Cardiac fibroblast (primary cell): ENCODE results near the gene SCNN1A.
A peak's percentile ranks its signal among the peaks of the same experiment; 100 is the strongest.

ENCODE experiments used
- DNase-seq, 2 donors: peaks; one replicate each; pipeline versions ENCODE4 v3.0.0 to v3.0.0-alpha.2; 2010; ENCODE audit warnings: low read depth in 2 of 2
- H3K4me3 ChIP-seq, 2 donors: replicated peaks in 1 of 2; 1 replicate in 1 of 2; 2 replicates in 1 of 2; pipeline ENCODE4 v1.5.1; 2011; ENCODE audit warnings: low read depth in 2 of 2, low read length in 2 of 2, mild to moderate bottlenecking in 2 of 2, moderate library complexity in 1 of 2
- TF ChIP-seq, protein P1 (sequence below): IDR thresholded peaks from one replicate; pipeline ENCODE4 v1.5.1; 2011; ENCODE audit warnings: low read depth, mild to moderate bottlenecking, low read length, inconsistent platforms

SCNN1A gene

GRCh38 chr12:6374028-6374785 lies 1.2 kb downstream of the SCNN1A start:
- no peak for DNase-seq
- no peak overlapping the region for H3K4me3 ChIP-seq
- TF ChIP-seq, protein P1, sequence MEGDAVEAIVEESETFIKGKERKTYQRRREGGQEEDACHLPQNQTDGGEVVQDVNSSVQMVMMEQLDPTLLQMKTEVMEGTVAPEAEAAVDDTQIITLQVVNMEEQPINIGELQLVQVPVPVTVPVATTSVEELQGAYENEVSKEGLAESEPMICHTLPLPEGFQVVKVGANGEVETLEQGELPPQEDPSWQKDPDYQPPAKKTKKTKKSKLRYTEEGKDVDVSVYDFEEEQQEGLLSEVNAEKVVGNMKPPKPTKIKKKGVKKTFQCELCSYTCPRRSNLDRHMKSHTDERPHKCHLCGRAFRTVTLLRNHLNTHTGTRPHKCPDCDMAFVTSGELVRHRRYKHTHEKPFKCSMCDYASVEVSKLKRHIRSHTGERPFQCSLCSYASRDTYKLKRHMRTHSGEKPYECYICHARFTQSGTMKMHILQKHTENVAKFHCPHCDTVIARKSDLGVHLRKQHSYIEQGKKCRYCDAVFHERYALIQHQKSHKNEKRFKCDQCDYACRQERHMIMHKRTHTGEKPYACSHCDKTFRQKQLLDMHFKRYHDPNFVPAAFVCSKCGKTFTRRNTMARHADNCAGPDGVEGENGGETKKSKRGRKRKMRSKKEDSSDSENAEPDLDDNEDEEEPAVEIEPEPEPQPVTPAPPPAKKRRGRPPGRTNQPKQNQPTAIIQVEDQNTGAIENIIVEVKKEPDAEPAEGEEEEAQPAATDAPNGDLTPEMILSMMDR, result no peak

DNA sequence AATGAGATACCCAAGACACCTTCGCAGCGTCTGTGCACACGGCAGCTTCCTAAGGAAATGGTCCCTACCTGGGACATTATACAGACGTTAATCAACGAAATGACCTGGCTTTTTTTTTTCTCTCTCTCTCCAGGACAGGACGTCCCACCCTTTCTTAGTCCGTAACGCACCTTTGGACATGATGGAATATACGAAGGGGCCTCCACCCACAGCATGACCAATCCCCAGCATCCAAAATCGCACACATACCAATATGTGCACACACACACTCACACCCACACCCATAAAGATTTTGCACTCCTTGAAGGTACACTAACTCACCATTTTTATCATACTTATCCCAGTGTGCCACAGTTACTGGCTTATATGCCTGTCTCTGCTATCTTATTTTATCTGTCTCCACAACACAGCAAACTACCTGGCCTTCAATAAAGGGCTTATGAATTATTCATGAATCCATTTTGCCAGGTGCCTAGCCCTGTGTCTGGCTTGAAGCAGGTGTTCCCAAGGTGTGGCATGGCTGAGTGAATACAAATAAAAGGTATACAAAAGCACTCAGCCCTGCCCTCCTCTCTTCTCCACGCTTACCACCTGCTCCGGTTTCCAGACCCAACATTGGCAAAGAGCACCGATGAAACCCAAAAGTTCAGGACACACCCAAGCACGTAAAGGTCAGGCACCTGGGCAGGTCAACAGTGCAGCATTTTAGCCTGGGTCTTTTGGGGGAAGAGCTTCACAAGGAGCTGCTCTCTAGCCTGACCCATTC lies 2.2 kb downstream of the SCNN1A start:
- TF ChIP-seq, protein P1, result no peak
- no peak overlapping the region for H3K4me3 ChIP-seq
- DNase-seq, result no peak

DNA sequence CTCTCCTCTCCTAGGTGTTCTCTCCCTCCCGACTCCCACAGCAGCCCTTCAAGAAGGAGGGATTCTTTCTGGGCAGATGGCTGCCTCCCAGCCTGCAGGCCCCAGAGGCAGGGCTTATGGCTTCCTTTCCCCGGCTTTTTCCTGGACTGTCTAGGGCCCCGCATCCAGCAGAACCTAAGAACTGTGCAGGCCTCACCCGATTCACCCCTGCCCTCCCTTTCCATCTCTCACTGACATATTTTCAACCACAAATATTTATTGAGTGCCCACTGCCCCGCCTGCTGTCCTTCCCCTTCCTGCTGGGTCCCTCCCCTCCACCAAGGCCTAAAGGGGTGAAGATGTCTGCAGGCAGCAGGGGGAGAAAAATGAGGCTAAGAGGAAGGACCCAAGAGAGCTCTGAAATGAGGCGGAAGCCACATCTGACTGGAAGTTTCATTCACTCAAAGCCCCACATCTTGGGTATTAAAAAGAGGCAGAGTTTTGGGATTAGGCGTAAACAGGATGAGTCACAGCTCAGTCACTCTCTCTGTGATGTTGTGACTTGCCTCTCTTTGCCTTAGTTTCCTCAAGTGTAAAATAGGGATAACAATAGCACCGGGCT lies 2.9 kb downstream of the SCNN1A start:
- H3K4me3 ChIP-seq, result no peak overlapping the region
- peak; percentile 82 to 90 for DNase-seq
- TF ChIP-seq, protein P1, result no peak

DNA sequence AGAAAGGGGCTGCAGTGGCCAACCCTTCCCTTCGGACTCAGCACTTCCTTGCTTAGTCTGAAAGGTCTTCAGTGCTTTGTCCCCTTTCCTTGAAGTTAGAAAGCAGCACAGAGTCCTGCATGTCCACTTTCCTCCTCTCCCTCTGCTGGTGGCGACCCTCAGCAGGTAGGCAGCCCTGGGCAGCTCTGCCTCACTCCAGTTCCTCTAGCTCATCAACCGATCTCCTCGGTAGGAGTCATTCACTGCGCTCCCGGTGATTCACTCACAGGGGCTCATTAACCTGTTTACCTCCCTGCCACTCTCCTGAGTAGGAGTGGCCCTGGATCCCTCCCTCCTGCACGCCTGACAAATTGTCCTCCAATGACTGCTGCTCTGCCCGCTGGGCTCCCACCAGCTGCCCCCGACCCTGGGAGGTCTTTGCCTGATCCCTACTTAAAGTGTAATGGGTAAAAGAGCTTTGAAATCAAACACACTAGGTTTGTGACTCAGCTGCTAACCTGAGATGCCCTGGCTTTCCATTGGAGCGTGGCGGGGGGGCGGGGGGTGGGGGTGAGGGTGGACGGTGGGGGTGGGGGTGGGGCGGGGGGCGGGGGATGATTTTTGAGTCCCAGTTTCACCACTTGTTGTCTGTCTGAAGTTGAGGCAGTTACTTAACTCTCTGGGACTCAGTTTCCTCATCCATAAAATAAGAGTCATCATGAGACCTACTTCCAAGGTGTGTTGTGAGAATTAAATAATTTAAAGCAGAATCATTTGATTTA lies 4.2 kb downstream of the SCNN1A start:
- no peak overlapping the region for H3K4me3 ChIP-seq
- peak; percentile 46 to 49 for DNase-seq
- TF ChIP-seq, protein P1, result peak; percentile 7

DNA sequence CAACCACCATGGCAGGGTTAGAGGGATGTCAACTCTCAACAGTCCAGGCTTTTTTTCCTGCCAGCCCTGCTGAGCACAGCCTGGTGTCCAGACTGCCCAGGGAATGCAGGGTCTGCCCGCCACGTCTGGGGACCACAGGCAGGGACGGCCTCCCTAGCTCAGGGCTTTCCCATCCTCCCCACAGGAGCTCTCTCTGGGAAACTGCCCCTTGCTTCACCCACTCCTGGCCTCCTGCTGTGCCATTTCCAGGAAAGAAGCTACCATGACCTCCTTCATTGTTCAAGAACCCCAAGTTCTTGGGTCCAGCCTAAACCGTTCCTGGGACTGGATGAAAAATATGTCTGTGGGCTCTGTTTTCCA lies 4.8 kb downstream of the SCNN1A start:
- DNase-seq, result no peak
- TF ChIP-seq, protein P1, result no peak
- no peak overlapping the region for H3K4me3 ChIP-seq

DNA sequence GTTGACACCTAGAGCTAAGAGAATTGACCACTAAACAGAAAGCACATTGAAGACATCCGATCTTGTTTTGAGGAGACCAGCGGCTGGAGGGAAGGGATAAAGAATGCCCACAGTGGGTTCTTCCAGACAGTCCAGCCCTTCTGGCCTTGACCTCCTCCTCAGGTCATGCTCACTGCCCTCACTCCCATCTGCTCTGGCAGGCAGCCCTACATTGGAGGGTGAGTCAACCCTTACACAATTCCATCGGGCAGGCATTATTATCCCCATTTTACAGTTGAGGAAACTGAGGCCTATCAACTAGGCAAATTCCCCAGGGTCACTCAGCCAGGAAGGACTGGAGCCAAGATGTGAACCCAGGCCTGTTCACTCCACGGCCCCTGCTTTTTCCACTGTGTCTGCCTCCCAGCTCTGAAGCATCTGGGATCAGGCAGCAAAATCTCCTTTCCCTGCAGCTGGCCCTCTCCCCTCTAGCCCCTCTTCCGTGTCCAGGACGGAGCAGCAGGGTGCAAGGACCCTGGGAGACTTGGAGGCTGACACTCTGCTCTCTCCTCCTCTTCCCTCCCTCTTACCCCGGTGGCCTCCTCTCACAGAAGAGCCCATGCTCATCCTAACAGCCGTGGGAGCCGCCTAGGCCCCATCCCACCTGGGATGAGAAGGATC lies 5.3 kb downstream of the SCNN1A start:
- no peak overlapping the region for H3K4me3 ChIP-seq
- DNase-seq, result peak; percentile 42 to 48

More for the DNA sequence above, 5.3 kb downstream of the SCNN1A start:
- TF ChIP-seq, protein P1, result no peak
